GM12878 (cell line): Measurements from ENCODE around the gene PAEP. TPM values are rescaled to one million over a fixed set of nuclear protein-coding genes. Genes with fewer than 3 reads are reported as not detected.

Experiments
- ATAC-seq: fragments of 200-7000 bp; cut with Tn5 transposase; 3 replicates; pipeline ENCODE4 v1.9.1; 2020; ENCODE audit warnings: mild to moderate bottlenecking, moderate library complexity
- BruUV-seq: library from RNA; stranded (reverse); fragments of 400-500 nt; replicated peaks from 2 replicates; lab custom pipeline; 2021; lab: Mats Ljungman, UMichigan
- CTCF ChIA-PET: fragments of 300-600 bp; sonication (Branson Sonifier 250); formaldehyde crosslinking; extraction: SDS; loops from one replicate; lab custom pipeline; 2021; ENCODE audit warnings: inconsistent platforms; lab: Yijun Ruan, JAX
- POLR2A ChIA-PET: fragments of 350-600 bp; formaldehyde crosslinking; extraction: SDS; loops from one replicate; lab custom pipeline; 2021; ENCODE audit warnings: inconsistent platforms; lab: Charles Lee
- RAD21 ChIA-PET: fragments of 300-600 bp; sonication (Branson Sonifier 250); formaldehyde crosslinking; loops from one replicate; lab custom pipeline; 2023; ENCODE audit warnings: antibody characterized with exemption; ENCODE audit not compliant: unreplicated experiment; lab: Charles Lee
- SMC1A ChIA-PET: fragments of 300-600 bp; sonication (Branson Sonifier 250); formaldehyde crosslinking; loops from one replicate; lab custom pipeline; 2023; ENCODE audit not compliant: unreplicated experiment, uncharacterized antibody; lab: Charles Lee
- DNase-seq: peaks from one replicate; pipeline ENCODE4 v3.0.0-alpha.2; 2011; ENCODE audit warnings: low read depth, low spot score
- FAIRE-seq: peaks from 3 replicates; lab custom pipeline; 2011; peaks lifted over from hg19 to GRCh38; lab: Jason Lieb, UNC
- H2AFZ ChIP-seq: 2 replicates; pipeline ENCODE4 v1.6.0; 2011; ENCODE audit warnings: low read depth, low read length, control low read depth; ENCODE audit not compliant: control insufficient read depth
- H3K27ac ChIP-seq: 2 replicates; pipeline ENCODE4 v1.5.1; 2011; ENCODE audit warnings: control low read depth; ENCODE audit not compliant: control insufficient read depth, insufficient read depth
- H3K27me3 ChIP-seq, 2 experiments: replicated peaks in 1 of 2; 2 replicates each; pipeline versions ENCODE4 v1.6.0 to v1.6.1; 2011; ENCODE audit warnings: low read length in 1 of 2; ENCODE audit not compliant: control insufficient read depth in 2 of 2, insufficient read depth in 2 of 2
- H3K36me3 ChIP-seq, 2 experiments: 2 replicates each; pipeline ENCODE4 v1.5.1; 2011; ENCODE audit warnings: low read length in 1 of 2; ENCODE audit not compliant: control insufficient read depth in 2 of 2, insufficient read depth in 2 of 2
- H3K4me1 ChIP-seq: 2 replicates; pipeline ENCODE4 v1.6.1; 2011; ENCODE audit warnings: mild to moderate bottlenecking, low read length, moderate library complexity, mixed read lengths; ENCODE audit not compliant: control insufficient read depth, insufficient read depth
- H3K4me2 ChIP-seq: 2 replicates; pipeline ENCODE4 v1.6.0; 2011; ENCODE audit warnings: control low read depth; ENCODE audit not compliant: control insufficient read depth, insufficient read depth
- H3K4me3 ChIP-seq: fragments of 200-600 bp; sonication (generic); 2 replicates; pipeline ENCODE4 v1.5.1; 2016
- H3K79me2 ChIP-seq: 2 replicates; pipeline ENCODE4 v1.6.0; 2011; ENCODE audit warnings: low read length; ENCODE audit not compliant: control insufficient read depth, insufficient read depth
- H3K9ac ChIP-seq: 2 replicates; pipeline ENCODE4 v1.8.0; 2011; ENCODE audit warnings: low read length, control low read depth, mixed read lengths; ENCODE audit not compliant: control insufficient read depth, insufficient read depth
- H3K9me3 ChIP-seq: replicated peaks from 3 replicates; pipeline ENCODE4 v1.5.1; 2011; ENCODE audit warnings: mild to moderate bottlenecking, low read length; ENCODE audit not compliant: control insufficient read depth, insufficient read depth
- H4K20me1 ChIP-seq: 2 replicates; pipeline ENCODE4 v1.6.0; 2011; ENCODE audit not compliant: control insufficient read depth, insufficient read depth
- BHLHE40 ChIP-seq, 2 experiments: fragments of 450-650 bp in 1 of 2; IDR thresholded peaks; 2 replicates each; pipeline ENCODE4 v1.6.1; 2011 to 2017; ENCODE audit warnings: low read depth in 2 of 2, borderline replicate concordance in 1 of 2, improper control_type of control experiment in 1 of 2, low read length in 1 of 2, mild to moderate bottlenecking in 1 of 2
- E2F4 ChIP-seq: IDR thresholded peaks from 2 replicates; pipeline ENCODE4 v1.6.1; 2012; ENCODE audit warnings: low read depth, low read length, improper control_type of control experiment
- MAX ChIP-seq: IDR thresholded peaks from 2 replicates; pipeline ENCODE4 v1.6.1; 2012; ENCODE audit warnings: low read depth, low read length, improper control_type of control experiment
- MXI1 ChIP-seq: fragments of 150-350 bp; IDR thresholded peaks from 2 replicates; pipeline ENCODE4 v1.6.1; 2011; ENCODE audit warnings: low read depth, mild to moderate bottlenecking, inconsistent platforms, low read length, improper control_type of control experiment
- SKIL ChIP-seq: fragments of 450-650 bp; IDR thresholded peaks from 2 replicates; pipeline ENCODE4 v1.6.1; 2017; ENCODE audit warnings: mild to moderate bottlenecking, low read depth, inconsistent platforms; ENCODE audit not compliant: poor library complexity, severe bottlenecking
- SP1 ChIP-seq: IDR thresholded peaks from one replicate; pipeline ENCODE4 v1.6.1; 2011; ENCODE audit warnings: low read depth, low read length
- WRNIP1 ChIP-seq: IDR thresholded peaks from 2 replicates; pipeline ENCODE4 v1.6.1; 2011; ENCODE audit warnings: low read depth, low read length, improper control_type of control experiment, borderline replicate concordance
- ZBTB33 ChIP-seq: fragments of 450-650 bp; IDR thresholded peaks from 2 replicates; pipeline ENCODE4 v1.6.1; 2017; ENCODE audit warnings: mild to moderate bottlenecking
- WGBS: methylation state at CpG from one replicate; pipeline ENCODE4 v1.1.6; 2016; ENCODE audit warnings: low lambda C conversion rate; ENCODE audit not compliant: insufficient replicate concordance, insufficient coverage; ENCODE audit errors: missing lambda C conversion rate; 5-methylcytosine and 5-hydroxymethylcytosine counted together
- in situ Hi-C: fragments of 300-500 bp; cut with MboI; formaldehyde crosslinking; loops from 9 replicates; pipeline ENCODE4 v1.14.3; 2018; ENCODE audit warnings: mixed read lengths
- intact Hi-C: fragments of 100-400 bp; cut with micrococcal nuclease; formaldehyde crosslinking; loops from one replicate; pipeline ENCODE4 v1.14.2; 2022; ENCODE audit not compliant: unreplicated experiment
- polyA plus RNA-seq, 11 experiments: library from polyadenylated mRNA; depleted of rRNA in 4 of 11; unstranded in 6 of 11; stranded (reverse) in 5 of 11; fragments of >200 nt; fragmentation: Nextera tagmentation in 4 of 11; fragmentation: Illumina TruSeq in 1 of 11; extraction: Ambion mirVana in 4 of 11; extraction: Trizol in 1 of 11; gene quantifications; 1 replicate in 1 of 11; 2 replicates in 10 of 11; pipeline versions ENCODE4 v1.2.1 to v1.2.3, GENCODE V29; 2011 to 2016; ENCODE audit warnings: inconsistent platforms in 2 of 11, missing spikeins in 2 of 11, low read depth in 1 of 11
- total RNA-seq, 4 experiments: library from RNA; depleted of rRNA in 3 of 4; stranded (reverse); fragments of >200 nt in 3 of 4; fragmentation: Illumina TruSeq in 1 of 4; extraction: Trizol in 1 of 4; gene quantifications; 2 replicates each; pipeline versions ENCODE4 v1.2.1 to v1.2.3, GENCODE V29; 2013 to 2021

Gene PAEP
- total and polyA plus RNA-seq, 10 of the 15 experiments (the other 5 are each of a cell fraction or from before 2014, with no cell fraction given) = not detected

GRCh38 chr9:135607401-135608293, 46.1 kb downstream of the PAEP start:
- ATAC-seq (no peak), FAIRE-seq (no peak), DNase-seq (no peak)
- no peaks in the 10 kb centered on the region for H3K36me3 ChIP-seq
- ChIA-PET POLR2A (no interaction called here), SMC1A (no interaction called here), CTCF (no interaction called here), RAD21 (no interaction called here)
- H3K4me3 ChIP-seq = no peak overlapping the region
- no peak overlapping the region for H3K9ac ChIP-seq
- TF ChIP-seq WRNIP1 = no peak
- no peak for TF ChIP-seq BHLHE40 (IDR thresholded peaks at IDR 0.05; ENCODE audit: borderline replicate concordance in 1 of 2, low read depth in 2 of 2, low read length in 1 of 2)
- no peak for TF ChIP-seq ZBTB33
- no peak for TF ChIP-seq MXI1
- TF ChIP-seq E2F4 = no peak
- TF ChIP-seq SP1 = no peak
- TF ChIP-seq MAX = no peak
- no peak for TF ChIP-seq SKIL
- BruUV-seq = no TSS peak
- H3K4me2 ChIP-seq = no peak overlapping the region
- H3K4me1 ChIP-seq = no peaks in the 10 kb centered on the region
- in situ Hi-C loops (no loop called here), intact Hi-C loops (loop anchor here (10.0 kb wide), 1 partner anchor 517 kb away; no protein-coding TSS in a partner anchor)
- H2AFZ ChIP-seq = no peak overlapping the region
- H3K9me3 ChIP-seq = no peaks in the 10 kb centered on the region
- H4K20me1 ChIP-seq = no peaks in the 10 kb centered on the region
- 47% methylated on average over 22 of the region's 25 CpGs for WGBS
- H3K27me3 ChIP-seq = no peaks in the 10 kb centered on the region; a peak in 1 of 4 replicates
- H3K27ac ChIP-seq = no peak overlapping the region
- H3K79me2 ChIP-seq = no peaks in the 10 kb centered on the region
